GM23248 (cell line): ENCODE data around the gene DCLK2. TPM values are rescaled to one million over a fixed set of nuclear protein-coding genes. Genes with fewer than 3 reads are reported as not detected.

Source experiments
- DNase-seq: peaks from one replicate; pipeline ENCODE4 v3.0.0-alpha.2; 2015
- H2AFZ ChIP-seq: fragments of 200-600 bp; sonication (generic); 2 replicates; pipeline ENCODE4 v1.6.1; 2016; ENCODE audit warnings: antibody characterized with exemption
- H3F3A ChIP-seq: fragments of 200-600 bp; sonication (generic); 2 replicates; pipeline ENCODE4 v1.6.1; 2016; ENCODE audit warnings: mild to moderate bottlenecking, antibody characterized with exemption, mixed run types; ENCODE audit not compliant: insufficient read depth
- H3K27ac ChIP-seq: fragments of 200-600 bp; sonication (generic); 2 replicates; pipeline ENCODE4 v1.5.1; 2016; ENCODE audit warnings: mild to moderate bottlenecking
- H3K27me3 ChIP-seq: fragments of 200-600 bp; sonication (generic); replicated peaks from 2 replicates; pipeline ENCODE4 v1.6.1; 2016; ENCODE audit warnings: mild to moderate bottlenecking; ENCODE audit not compliant: insufficient read depth
- H3K36me3 ChIP-seq: fragments of 200-600 bp; sonication (generic); 2 replicates; pipeline ENCODE4 v1.6.1; 2016; ENCODE audit warnings: low read depth, mild to moderate bottlenecking
- H3K4me1 ChIP-seq: fragments of 200-600 bp; sonication (generic); 2 replicates; pipeline ENCODE4 v1.6.1; 2016; ENCODE audit warnings: mild to moderate bottlenecking; ENCODE audit not compliant: insufficient read depth
- H3K4me2 ChIP-seq: fragments of 200-600 bp; sonication (generic); one replicate; pipeline ENCODE4 v1.6.1; 2016; ENCODE audit warnings: mild to moderate bottlenecking; ENCODE audit not compliant: unreplicated experiment
- H3K4me3 ChIP-seq: fragments of 200-600 bp; sonication (generic); 2 replicates; pipeline ENCODE4 v1.5.1; 2016; ENCODE audit warnings: mild to moderate bottlenecking
- H3K79me2 ChIP-seq: fragments of 200-600 bp; sonication (generic); 2 replicates; pipeline ENCODE4 v1.6.1; 2016; ENCODE audit warnings: mild to moderate bottlenecking; ENCODE audit not compliant: insufficient read depth
- H3K9ac ChIP-seq: fragments of 200-600 bp; sonication (generic); 2 replicates; pipeline ENCODE4 v1.6.1; 2016; ENCODE audit warnings: mild to moderate bottlenecking
- H3K9me2 ChIP-seq: fragments of 200-600 bp; sonication (generic); 2 replicates; pipeline ENCODE4 v1.6.1; 2016; ENCODE audit warnings: mixed run types, mild to moderate bottlenecking, moderate library complexity; ENCODE audit not compliant: insufficient read depth
- H3K9me3 ChIP-seq: fragments of 200-600 bp; sonication (generic); one replicate; pipeline ENCODE4 v1.6.1; 2017; ENCODE audit warnings: low read depth
- H4K20me1 ChIP-seq: fragments of 200-600 bp; sonication (generic); 2 replicates; pipeline ENCODE4 v1.6.0; 2016; ENCODE audit not compliant: insufficient read depth
- EZH2 ChIP-seq: fragments of 200-600 bp; sonication (generic); IDR thresholded peaks from 2 replicates; pipeline ENCODE4 v1.6.1; 2018; ENCODE audit warnings: antibody characterized with exemption, mild to moderate bottlenecking; ENCODE audit not compliant: insufficient read depth, poor library complexity, severe bottlenecking
- EZH2phosphoT487 ChIP-seq: fragments of 200-600 bp; sonication (generic); IDR thresholded peaks from 2 replicates; pipeline ENCODE4 v1.6.1; 2018; ENCODE audit warnings: antibody characterized with exemption, moderate library complexity, mild to moderate bottlenecking, low read depth; ENCODE audit not compliant: insufficient read depth
- WGBS, 2 experiments: methylation state at CpG; one replicate each; pipeline ENCODE4 v1.1.6; 2015 to 2017; ENCODE audit warnings: low lambda C conversion rate in 2 of 2, low coverage in 1 of 2; ENCODE audit errors: missing lambda C conversion rate in 2 of 2; 5-methylcytosine and 5-hydroxymethylcytosine counted together
- in situ Hi-C: fragments of 300-500 bp; cut with MboI; formaldehyde crosslinking; loops from 2 replicates; pipeline ENCODE4 v1.15.0; 2020
- polyA plus RNA-seq: library from polyadenylated mRNA; unstranded; fragments of >200 nt; fragmentation: Nextera tagmentation; extraction: Ambion mirVana; gene quantifications from 2 replicates; pipeline ENCODE4 v1.2.1, GENCODE V29; 2016
- total RNA-seq: library from RNA; depleted of rRNA; stranded (reverse); fragments of >200 nt; shearing (Covaris generic); gene quantifications from 2 replicates; pipeline ENCODE4 v1.2.3, GENCODE V29; 2014

The DCLK2 gene
- total and polyA plus RNA-seq, 2 experiments from 2014 or later: 1.3 to 2.9 TPM

DNA sequence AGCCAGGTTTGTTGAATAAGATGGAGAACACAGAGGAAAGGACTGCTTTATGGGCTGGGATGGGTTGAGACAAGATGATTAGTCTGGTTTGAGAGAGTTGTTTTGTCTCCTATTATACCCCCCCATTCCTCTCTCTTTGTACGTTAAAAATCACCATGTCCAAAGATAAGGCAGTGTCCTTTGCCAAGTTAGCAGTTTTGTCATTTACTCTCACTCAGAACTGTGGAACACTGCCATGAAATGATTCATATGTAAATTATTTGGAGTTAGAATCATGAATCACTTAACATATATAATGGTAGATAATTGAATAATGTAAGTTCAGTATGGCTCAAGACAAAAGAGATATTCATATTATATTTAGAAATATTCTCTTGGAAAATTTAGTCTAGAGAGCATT lies 151.3 kb downstream of the DCLK2 start:
- WGBS, 2 experiments: 4 to 10% methylated on average over 1 of the region's 1 CpG
- no peak overlapping the region for H3K27ac ChIP-seq
- no peak for TF ChIP-seq EZH2
- no peak for TF ChIP-seq EZH2phosphoT487
- peak; percentile 64 for DNase-seq
- no peaks in the 10 kb centered on the region for H3K9me3 ChIP-seq
- no peak overlapping the region for H3K9ac ChIP-seq
- no peak overlapping the region for H3K4me3 ChIP-seq
- no peaks in the 10 kb centered on the region for H4K20me1 ChIP-seq
- H3K9me2 ChIP-seq: no peaks in the 10 kb centered on the region
- no peaks in the 10 kb centered on the region for H3K27me3 ChIP-seq
- no peak overlapping the region for H2AFZ ChIP-seq
- H3F3A ChIP-seq: peaks cover 33% of the 10 kb centered on the region
- peaks cover 30% of the 10 kb centered on the region for H3K4me1 ChIP-seq
- H3K36me3 ChIP-seq: no peaks in the 10 kb centered on the region
- H3K79me2 ChIP-seq: no peaks in the 10 kb centered on the region
- in situ Hi-C loops: no loop called here
- peak overlapping the region; percentile 18 for H3K4me2 ChIP-seq

DNA sequence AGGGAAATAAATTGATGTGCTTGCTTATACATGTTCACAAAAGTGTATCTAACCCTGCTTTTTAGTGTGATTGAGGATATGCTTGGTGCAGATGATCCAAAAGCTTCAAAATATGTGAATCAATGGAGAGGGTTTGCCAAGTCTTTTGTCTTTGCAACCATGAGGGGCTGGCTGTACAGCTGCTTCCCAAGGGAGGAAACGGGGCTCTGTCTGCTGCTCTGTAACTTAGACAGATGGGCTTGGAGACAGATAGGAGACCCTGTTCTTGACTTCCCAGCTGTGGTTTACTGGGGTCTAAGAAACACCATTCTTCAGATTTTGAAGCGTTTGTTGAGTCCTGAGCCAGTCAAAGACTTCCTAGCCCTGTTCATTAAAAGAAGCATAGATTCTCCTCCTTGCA lies 152.3 kb downstream of the DCLK2 start:
- Histone ChIP-seq H3K4me1 (peaks cover 33% of the 10 kb centered on the region), H3K27me3 (no peaks in the 10 kb centered on the region), H3K4me2 (no peak overlapping the region), H2AFZ (no peak overlapping the region), H3K27ac (no peak overlapping the region), H3K4me3 (no peak overlapping the region), H4K20me1 (no peaks in the 10 kb centered on the region), H3K9ac (no peak overlapping the region), H3F3A (peaks cover 34% of the 10 kb centered on the region), H3K9me2 (no peaks in the 10 kb centered on the region), H3K9me3 (no peaks in the 10 kb centered on the region), H3K36me3 (no peaks in the 10 kb centered on the region), H3K79me2 (no peaks in the 10 kb centered on the region)
- in situ Hi-C loops: no loop called here
- TF ChIP-seq EZH2phosphoT487 (no peak), EZH2 (no peak)
- no peak for DNase-seq
- 97% methylated on average over 2 of the region's 2 CpGs for WGBS, 2 experiments

DNA sequence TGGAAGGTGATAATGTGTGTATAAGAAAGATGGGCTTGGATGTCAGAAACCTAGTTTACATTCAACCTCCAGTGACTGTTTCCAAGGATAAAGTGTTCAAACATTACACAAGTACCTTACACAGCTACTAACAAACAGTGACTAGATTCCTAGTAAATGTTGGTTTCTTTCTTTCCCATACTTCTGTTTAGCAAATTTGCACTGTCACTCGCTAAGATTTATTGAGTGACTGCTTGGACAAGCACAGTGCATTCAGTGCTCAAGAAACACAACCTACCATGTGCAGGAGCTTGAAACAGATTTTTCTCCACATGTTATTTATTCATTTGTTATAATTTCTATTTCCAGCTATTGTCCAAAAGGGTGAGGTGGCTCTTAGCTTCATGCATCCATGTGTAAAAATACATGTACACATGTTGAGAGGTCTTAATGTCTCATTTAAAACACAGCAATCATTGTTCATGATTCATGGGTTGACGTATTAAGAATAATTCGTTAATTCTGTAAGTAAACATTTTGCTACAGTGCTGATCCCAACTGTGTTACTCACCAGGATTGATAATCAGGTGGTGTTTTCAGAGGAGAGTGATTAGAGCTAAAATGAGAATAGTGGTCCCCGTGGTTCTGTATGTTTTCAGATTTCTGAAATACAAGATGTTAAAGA lies 153.0 kb downstream of the DCLK2 start:
- TF ChIP-seq EZH2phosphoT487: no peak
- no peak for TF ChIP-seq EZH2
- H3K4me3 ChIP-seq: no peak overlapping the region
- no peaks in the 10 kb centered on the region for H3K36me3 ChIP-seq
- H3K4me1 ChIP-seq: peaks cover 33% of the 10 kb centered on the region
- no peaks in the 10 kb centered on the region for H3K79me2 ChIP-seq
- no peak overlapping the region for H3K4me2 ChIP-seq
- DNase-seq: no peak
- no peaks in the 10 kb centered on the region for H3K27me3 ChIP-seq
- in situ Hi-C loops: no loop called here
- no peaks in the 10 kb centered on the region for H3K9me2 ChIP-seq
- no peaks in the 10 kb centered on the region for H3K9me3 ChIP-seq
- H4K20me1 ChIP-seq: no peaks in the 10 kb centered on the region
- WGBS, 2 experiments: 96 to 97% methylated on average over 4 of the region's 4 CpGs
- H3K27ac ChIP-seq: no peak overlapping the region
- H3F3A ChIP-seq: peaks cover 34% of the 10 kb centered on the region
- no peak overlapping the region for H2AFZ ChIP-seq
- H3K9ac ChIP-seq: no peak overlapping the region

DNA sequence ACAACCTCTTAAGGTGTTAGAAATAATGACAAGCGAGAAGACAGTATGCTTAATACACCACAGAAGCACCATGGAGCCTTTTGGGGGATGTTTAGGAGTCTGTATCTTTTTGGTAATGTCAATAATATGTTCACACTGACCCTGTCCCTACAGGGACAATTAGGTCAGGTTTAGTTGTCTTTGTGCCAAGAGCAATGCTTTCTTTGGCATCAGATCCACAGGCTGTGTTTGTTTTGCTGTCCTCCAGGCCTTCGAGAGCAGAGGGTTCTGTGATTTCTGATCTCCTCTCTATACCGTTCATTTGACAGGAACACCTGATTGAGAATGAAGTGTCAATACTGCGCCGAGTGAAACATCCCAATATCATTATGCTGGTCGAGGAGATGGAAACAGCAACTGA lies 153.8 kb downstream of the DCLK2 start:
- Histone ChIP-seq H3K27ac (no peak overlapping the region), H3K4me2 (no peak overlapping the region), H3F3A (peaks cover 39% of the 10 kb centered on the region), H4K20me1 (no peaks in the 10 kb centered on the region), H3K4me3 (no peak overlapping the region), H3K27me3 (no peaks in the 10 kb centered on the region), H3K9me2 (no peaks in the 10 kb centered on the region), H3K4me1 (peaks cover 38% of the 10 kb centered on the region), H3K79me2 (no peaks in the 10 kb centered on the region), H3K9me3 (no peaks in the 10 kb centered on the region), H3K9ac (no peak overlapping the region), H3K36me3 (no peaks in the 10 kb centered on the region), H2AFZ (no peak overlapping the region)
- WGBS, 2 experiments: 93 to 97% methylated on average over 6 of the region's 6 CpGs
- no peak for DNase-seq
- TF ChIP-seq EZH2: no peak
- TF ChIP-seq EZH2phosphoT487: no peak
- in situ Hi-C loops: no loop called here
